CD4-positive, alpha-beta T cell treated with Interleukin-6 at 100 ng/mL for 8 hours (primary cell): ENCODE measurements around the gene CST5.
"Not testable (repeated sequence)": the region's sequence is repeated elsewhere in the genome, so short reads cannot be mapped to it uniquely, and the experiment has no call there.

Experiments used
- DNase-seq: peaks from one replicate; pipeline ENCODE4 v3.0.0-alpha.2; 2020; ENCODE audit warnings: mixed read lengths, low spot score

CST5 gene, protein sequence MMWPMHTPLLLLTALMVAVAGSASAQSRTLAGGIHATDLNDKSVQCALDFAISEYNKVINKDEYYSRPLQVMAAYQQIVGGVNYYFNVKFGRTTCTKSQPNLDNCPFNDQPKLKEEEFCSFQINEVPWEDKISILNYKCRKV

DNA sequence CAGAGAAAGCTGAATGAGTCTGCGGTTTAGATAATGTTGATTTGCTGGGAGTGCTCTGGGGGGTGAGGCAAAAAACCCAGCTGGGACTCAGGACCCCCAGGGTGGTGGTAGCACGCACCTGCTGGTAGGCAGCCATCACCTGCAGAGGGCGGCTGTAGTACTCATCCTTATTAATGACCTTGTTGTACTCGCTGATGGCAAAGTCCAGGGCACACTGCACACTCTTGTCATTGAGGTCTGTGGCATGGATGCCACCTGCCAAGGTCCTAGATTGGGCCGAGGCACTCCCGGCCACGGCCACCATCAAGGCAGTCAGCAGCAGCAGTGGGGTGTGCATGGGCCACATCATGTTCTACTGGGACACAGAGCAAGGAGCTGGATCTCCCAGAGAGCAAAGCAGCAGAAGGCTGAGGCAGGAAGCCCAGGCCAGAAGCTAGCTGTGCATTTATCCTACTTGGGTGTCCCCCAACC, at the start of gene CST5:
TSS of gene CST5 (minus strand) at position 421 of the 471 bp plus-strand sequence. CDS start at position 349, 72 bp downstream.
- no peak for DNase-seq

DNA sequence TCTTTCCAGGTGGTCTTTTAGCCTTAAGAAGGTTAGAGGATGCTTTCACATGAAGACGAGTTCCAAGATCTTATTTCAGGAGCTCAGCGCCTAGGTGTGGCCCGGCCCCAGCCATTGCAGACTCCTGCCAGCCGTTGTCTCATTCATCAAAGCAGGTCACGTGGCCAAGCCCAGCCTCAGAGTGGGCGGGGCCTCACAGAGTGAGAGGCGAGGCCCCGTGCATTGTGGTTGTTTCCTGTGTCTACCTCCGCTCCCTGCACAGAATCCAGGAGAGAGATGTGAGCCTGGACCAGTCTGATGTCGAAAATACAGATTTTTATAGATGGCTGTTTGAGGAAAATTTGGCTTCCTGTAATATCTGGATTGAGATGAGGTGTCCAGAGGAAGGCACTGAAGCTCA, 49.2 kb upstream of the CST5 start:
- DNase-seq = peak; percentile 33

DNA sequence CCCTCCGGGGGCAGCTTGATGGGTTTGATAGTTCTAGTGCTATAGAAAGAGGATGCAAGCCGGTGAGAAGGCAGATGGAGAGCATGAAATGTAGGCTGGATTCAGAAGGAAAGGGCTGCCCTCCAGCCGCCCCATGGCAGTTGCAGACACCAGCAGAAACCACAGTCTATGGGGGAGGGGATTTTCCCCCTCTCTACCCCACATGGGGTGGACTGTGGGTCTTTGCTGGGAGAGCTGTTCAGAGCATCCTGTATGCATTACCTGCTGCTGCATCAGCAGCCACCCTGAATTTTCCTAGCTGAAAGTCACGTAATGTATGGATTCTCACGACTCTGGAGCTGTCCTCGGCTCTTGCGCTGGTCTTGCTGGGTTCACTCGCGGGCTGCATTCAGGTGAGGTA, 48.8 kb upstream of the CST5 start:
- DNase-seq = no peak

DNA sequence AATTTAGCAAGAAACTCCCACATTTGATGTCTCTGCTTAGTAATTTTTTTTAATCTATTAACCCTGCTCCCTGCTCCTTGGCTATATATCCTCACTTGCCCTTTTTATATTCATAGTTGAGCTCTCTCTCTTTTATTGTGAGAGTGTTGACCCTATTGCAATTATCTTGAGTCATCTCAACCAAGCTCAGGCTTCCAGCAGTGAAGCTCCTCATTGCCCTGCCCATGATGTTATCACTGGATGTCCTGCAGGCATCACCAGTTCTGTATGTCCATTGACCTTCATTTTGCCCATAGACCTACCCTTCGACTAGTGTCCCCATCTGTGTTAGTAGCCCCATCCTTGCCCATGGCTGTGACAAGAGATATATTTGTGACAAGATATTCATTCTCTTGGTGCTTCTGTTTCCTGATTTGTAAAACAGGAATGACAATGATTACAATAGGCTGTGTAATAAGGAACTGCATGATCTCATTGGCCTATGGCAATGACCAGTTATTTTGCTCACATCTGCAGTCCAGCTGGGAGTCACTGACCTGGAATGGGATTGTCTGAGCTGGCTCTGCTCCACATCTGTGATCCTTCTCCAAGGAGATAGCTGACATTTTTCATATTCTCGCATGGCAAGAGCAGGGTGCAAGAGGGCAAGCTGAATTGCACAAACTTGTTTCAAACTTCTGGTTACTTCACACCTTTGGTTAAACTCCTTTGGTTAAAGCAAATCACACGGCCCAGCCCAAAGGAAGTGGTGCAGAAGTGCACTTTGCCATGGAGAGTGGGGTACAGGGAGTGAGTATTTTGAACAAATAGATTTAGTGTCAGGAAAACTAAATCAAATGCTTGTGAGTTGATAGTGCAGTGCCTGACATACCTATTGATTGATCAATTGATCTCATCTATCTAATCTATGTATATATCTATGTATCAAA, 47.7 kb upstream of the CST5 start:
- DNase-seq = no peak

DNA sequence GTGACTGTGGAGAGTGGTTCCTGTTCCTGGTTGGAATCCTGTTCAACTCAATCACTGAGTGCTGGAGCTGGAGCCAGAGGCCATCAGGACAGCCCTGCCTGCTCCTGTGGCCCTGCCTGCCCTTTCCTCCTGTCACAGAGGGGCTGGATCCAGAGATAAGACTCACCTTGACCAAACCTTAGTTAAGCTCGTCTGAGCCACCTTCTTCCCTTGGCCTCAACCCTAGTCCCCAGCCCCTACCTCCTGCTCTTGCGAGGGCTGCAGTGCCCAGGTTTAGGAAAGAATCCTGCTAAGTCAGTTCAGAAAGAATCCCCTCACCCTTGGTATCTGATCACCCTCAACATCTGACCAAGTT, 47.0 kb upstream of the CST5 start:
- DNase-seq = no peak

DNA sequence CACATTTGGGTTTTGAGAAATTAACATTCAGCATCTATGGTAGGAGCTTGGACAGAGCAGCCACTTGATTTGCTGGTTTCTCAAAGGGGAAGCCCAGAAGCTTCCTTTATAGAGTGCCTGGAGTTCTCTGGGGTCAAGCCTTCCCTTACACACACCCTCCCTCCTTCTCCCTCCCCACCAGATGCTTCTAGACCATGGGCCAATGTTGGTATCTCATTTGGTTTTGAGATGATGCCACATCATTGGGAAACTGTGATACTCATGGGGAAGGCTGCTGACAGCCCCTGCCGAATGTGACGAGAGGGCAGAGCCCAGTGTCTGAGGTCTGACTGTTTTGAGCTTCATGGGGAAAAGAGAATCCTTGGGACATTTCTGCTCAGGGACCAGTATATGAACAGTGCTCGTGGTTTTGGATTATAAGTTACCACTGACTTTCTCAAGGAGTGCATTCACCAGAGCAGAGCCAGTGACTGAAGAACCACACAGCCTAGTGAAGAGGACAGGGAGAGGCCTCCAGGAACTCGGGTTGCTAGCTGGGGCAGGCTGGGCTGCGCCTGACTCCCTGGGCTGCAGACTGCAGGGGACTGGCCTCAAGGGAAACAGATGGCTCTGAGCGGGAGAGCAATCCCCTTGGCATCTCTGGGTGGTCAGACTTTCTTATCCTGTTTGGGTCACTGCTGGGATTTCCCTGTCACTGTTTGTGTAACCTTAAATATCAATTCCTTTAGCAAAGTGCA, 46.4 kb upstream of the CST5 start:
- DNase-seq = no peak

DNA sequence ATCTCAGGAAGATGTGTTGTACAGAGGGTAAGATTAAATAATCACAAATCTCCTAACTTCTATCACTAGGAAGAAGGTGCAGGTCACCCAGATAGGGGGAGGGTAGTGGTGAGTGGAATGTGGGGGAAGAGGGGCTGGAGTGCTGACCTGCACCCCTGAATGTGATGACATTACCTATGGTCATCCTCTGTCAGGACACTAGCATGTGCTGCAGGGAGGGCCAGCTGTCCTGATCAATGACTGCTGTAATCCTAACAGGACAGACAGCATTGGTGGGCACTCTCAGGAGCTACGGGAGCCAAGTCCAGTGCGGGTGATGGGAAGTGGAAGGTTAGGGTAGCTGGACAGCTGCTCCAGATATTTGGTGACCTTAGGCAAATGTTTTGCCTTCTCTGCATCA, 45.2 kb upstream of the CST5 start:
- DNase-seq = no peak

DNA sequence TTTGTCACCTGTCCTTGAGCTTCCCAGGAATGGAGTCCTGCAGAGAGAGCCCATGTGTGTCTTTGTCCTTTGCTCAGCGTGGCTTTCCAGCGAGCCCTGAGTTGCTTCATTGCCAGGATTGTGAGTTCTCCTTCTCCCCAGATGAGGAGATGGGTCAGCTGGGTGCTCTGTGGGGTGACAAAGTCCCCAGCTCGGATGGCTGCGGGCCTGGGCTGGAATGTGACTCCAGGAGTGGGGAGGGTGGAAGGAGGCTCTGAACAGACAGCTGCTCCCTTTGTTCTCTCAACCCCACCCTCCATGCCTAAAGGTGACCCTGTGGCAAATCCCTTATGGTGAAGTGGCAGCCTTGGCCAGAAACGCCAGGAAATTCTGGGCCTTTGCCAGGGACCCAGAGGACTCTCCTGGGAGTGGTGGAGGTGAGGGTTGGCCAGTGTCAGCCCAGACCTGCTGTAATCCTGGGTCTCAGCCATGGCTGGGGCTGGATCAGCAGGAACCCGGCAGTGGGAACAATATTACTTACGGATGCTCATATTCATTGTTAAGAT, 44.4 kb upstream of the CST5 start:
- no peak for DNase-seq

DNA sequence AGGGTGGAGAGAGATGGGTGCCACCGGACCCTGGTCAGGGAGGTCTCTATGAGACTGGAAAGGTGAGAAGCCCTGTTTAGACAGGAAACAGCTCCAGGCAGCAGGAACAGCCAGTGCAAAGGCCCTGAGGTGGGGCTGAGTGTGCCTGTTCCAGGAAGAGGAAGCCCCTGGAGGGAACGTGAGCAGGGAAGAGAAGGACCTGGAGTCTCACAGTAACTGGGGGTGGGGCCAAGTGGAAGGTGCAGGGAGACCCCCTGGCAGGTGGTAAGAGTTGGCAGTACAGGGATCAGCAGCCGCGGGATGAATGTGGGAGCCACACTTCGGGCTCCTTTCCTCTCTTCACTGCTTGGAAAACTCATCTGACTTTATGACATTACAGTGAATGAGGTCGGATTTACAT, 43.8 kb upstream of the CST5 start:
- no peak for DNase-seq

DNA sequence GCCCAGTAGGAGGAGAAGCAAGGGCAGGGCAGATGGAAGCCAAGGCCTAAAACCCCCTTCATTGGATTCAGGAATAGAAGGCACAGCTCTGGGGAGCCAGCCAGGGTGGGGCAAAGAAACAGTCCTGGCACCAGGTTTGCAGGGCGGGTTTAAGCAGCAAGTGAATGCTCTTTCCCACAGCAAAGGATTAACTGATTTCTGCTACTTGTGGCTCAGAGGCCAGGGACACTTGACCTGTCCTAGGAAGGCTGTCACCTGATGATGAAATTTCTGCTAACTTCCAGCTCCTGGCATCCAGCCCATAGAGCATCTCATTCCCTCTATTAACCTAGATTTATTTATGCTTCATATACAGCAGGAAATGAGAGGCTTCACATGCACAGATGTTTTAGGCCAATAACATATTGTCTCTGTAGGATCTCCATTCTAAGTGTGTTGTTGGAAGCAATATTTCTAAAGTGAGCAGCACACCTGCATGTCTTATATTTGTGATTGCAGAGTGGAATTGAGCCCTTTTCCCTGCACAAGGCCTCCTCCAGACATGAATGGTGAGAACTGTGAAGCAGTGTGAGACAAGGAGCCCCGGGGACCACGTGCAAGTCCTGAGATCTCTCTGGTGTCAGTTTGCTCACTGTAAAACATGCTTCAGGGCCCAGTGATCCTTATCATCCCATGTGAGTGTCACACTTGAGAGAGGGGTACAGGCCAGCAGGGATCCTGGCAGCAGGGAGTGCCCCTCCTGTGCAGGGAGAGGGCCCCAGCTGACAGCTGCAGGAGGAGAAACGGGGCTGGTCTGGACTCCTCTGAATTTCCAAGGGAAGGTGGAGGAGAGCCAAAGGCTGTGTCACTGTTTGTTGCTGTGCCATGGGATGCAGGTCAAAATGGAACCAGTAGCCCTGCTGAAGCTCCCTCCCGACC, 41.1 kb upstream of the CST5 start:
- DNase-seq = no peak

DNA sequence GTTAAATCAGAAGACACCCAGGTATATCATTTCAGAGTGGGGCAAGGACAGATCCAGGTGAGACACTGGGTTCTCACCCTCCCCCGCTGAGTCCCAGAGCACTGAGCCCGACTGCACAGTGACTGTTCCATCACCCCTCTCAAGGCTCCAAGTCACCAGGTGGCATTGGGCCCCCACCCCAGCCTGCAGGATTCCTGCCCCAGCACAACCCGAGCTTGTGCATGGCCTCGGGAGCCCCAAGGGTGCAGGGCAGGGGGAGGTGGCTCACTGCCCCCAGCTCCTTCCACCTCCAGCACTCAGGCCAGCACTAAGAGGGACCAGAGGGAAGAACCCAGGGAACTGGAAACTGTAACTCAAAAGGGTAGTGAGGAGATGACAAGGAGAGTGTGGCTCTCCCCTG, 39.3 kb upstream of the CST5 start:
- DNase-seq = no peak

DNA sequence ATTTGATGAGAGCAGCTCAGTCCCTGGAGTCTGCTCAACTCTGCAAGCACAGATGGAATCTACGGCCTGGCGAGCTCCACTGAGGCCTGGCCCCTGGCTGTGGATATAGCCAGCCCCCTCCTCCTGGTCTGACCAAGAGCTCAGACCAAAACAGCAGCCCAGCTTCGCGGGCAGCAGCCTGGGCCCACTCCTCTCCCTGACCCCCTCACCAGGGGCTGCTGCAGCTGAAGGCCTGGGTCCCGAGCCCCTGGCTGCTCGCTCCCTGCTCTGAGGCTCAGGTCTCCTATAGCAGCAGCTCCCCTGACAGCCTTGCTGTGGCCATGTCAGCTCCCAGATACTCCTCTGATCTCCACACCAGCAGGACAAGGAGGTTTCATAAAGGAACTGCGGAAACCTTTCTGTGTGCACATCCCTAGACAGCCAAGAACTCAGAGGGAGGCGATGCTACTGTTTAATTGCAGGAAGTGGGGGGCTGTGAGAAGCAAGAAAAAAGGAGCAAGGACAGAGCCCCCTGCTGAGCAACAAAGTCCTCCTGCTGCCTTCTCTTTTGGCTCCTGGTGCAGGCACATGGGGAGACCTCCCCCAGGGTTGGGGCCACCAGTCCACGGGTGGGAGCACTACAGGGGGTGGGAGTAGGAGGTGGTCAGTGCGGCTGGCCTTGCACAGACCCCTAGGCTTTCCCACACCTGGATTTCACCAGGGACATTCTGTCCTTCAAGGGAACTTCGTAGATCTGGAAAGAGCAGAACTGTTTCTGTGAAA, 38.7 kb upstream of the CST5 start:
- DNase-seq = no peak

DNA sequence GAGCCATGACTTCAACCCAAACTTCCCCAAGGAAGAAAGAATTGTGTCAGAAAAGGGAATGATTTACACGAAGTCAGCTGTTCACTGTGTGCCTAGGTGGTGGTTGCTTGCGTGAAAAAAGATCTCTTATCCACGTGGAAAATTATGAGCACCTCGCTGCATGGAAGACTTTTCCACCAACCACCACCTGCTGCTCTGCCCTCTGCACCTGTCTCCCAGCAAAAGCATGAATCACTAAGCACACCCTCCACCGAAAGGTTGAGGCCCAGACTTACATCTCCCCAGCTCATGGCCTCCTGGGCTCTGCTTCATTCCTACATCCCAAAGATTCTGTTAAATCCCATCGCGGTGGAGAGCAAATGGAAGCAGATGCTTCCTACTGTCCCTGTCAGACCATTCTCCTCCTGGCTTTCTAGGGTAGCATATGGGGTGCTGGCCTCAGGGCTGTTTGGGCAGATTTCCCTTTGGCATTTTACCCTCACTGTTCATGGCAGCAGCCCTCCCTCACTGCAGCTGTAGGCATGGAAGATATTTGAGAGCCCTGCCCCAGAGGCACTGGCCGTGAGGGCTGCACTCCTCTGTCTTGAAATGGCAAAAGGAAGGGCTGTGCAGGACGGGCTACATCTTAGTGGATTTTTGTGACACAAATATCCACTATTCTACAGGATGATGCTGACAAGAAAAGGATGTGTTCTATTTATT, 37.6 kb upstream of the CST5 start:
- DNase-seq = no peak

DNA sequence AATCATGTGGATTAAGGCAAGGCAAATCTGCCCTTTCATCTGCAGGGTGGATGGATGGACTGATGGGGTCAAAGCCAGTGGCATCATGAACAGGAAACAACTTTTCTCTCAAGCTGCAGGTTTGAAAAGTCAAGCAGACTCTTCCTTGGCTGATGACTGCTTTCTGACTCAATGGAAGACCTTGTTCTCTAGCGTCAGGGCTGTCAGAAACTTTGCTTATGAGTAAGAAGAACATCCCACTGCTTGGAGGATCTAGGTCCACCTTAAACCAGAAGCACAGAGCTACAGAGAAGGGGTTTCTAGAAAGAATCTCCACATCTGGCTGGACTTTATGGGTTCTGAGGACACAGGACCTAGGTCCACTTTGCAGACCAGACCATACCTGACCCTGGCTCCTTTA, 36.3 kb upstream of the CST5 start:
- no peak for DNase-seq

DNA sequence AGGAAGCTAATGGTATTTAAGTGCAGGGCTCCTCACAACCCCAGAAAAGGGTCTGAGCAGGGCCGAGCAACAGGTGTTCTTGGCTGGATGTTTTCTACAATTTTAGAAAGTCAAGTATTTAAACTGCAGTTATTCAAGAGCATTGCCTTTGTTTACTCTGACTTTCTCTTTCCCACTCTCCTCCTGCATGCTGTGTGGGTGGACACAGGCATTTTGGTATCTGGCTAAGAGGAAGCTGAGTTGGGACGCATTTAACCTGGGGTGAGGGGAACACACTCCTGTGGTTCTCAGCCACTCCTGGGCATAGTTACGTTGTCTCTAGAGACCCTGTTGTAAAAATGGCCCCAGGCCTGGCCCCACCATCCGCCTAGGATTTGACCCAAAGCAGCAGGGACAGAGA, 34.9 kb upstream of the CST5 start:
- not testable (repeated sequence) for DNase-seq

DNA sequence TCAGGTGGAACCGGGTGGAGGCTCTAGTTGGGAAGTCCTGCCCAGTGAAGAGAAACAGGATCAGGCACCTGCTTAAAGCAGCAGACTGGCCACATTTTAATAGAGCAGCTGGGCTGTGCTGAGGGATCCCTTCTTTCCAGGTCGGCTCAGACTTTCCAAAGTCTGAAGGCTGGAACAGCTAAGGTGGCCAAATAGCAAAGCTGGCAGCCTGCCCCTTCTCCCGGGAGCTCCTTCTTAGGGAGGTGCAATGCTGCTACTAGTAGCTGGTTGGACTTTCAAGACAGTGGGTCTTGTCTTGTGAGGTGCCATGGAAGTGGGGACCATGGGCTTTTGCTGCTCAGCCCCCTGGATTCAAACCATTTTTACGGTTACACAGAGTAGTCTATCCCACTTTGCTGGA, 30.7 kb upstream of the CST5 start:
- DNase-seq = no peak

DNA sequence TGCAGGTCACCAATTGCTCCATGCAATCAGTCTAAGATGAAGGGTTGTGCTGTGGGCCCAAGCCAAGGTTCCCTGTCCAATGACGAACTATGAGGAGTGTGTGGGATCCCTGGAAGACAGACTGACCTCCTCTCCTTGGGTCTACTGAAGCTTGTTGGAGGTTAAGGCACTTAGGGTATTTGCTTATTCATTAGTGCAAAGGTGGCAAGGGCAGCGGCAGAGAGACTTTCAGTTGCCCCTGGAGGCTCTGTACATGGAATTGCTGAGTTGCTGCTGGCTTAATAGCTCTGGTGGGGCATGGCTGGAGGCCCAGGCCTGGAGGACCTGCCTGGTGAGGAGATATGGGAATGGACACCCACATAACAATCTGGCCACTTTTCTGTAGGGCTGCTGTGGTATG, 29.8 kb upstream of the CST5 start:
- DNase-seq = no peak

DNA sequence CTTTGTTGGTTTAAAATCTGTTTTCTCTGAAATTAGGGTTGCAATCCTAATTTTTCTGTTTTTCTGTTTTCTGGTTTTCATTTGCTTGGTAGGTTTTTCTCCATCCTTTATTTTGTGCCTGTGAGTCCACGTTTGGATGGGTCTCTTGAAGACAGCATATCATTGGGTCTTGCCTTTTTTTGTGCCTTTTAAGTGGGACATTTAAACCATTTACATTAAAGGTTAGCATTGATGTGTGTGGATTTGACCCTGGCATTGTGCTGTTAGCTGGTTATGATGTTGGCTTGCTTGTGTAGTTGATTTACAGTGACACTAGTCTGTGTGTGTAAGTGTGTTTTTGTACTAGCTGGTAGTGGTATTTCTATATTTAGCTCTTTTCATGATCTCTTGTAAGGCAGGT, 28.0 kb upstream of the CST5 start:
- no peak for DNase-seq

DNA sequence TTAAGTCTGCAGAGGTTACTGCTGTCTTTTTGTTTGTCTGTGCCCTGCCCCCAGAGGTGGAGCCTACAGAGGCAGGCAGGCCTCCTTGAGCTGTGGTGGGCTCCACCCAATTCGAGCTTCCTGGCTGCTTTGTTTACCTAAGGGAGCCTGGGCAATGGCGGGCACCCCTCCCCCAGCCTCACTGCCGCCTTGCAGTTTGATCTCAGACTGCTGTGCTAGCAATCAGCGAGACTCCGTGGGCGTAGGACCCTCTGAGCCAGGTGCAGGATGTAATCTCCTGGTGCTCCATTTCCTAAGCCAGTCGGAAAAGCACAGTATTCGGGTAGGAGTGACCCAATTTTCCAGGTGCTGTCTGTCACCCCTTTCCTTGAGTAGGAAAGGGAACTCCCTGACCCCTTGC, 22.8 kb upstream of the CST5 start:
- not testable (repeated sequence) for DNase-seq

DNA sequence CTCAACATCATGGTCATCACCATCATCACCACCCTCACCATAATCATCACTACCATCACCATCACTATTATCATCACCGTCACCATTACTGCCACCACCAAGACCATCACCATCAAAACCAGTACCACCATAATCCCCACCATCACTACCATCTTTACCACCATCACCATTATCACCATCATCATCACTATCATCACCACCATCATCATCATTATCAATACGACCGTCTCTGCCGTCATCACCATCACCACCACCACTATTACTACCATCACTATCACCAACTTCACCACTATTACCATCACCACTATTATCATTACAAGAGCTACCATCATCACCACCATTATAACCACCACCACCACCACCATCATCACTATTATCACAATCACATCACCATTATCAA, 11.3 kb upstream of the CST5 start:
- not testable (repeated sequence) for DNase-seq
